Heart left ventricle (tissue), 13 donors: ENCODE measurements around the gene DTWD1.

Source experiments
- CTCF ChIP-seq, 12 donors: fragments of 200-600 bp; sonication (generic) in 4 of 12; IDR thresholded peaks; one replicate each; pipeline versions ENCODE4 v1.5.0 to v1.8.0; 2018 to 2022; ENCODE audit warnings: antibody characterized with exemption in 12 of 12, mild to moderate bottlenecking in 5 of 12
- POLR2A ChIP-seq, 2 donors: fragments of 450-650 bp; IDR thresholded peaks; one replicate each; pipeline ENCODE4 v1.6.1; 2017; ENCODE audit warnings: antibody characterized with exemption in 2 of 2, mild to moderate bottlenecking in 2 of 2, moderate library complexity in 2 of 2
- donor health status: ischemic (EF 13 %, LVEDD 7.1; RV severe dilation, severe dysfunction).
- donor health status: DM: no; HTN: yes; CAD: no.
- donor health status: DM: no; HTN: no; CAD: no.
- donor health status: ischemic (EF 25% LVEDD 6.9; RV normal size, moderate dysfunction).
- donor health status: ischemic (EF 25% LVEDD 5.7; RV mildly dilated, moderate dysfunction).
- donor health status: ischemic (EF 35%, LVEDD 5.7; RV mildly dilated, moderate dysfunction).
- donor health status: nonischemic (EF 11% LVEDD 7.7; RV severe dilation, severe dysfunction).
- donor health status: DM: yes; HTN: yes; CAD: no.
- donor health status: PGD.
- donor health status: ischemic (EF 29% LVEDD 5.4; RV normal size, mild dysfunction).
- donor health status: nonischemic (EF 23%, LVEDD 6.1; RV moderate dilation, normal function).

- TF ChIP-seq CTCF (IDR thresholded peaks at IDR 0.05) (no peak), POLR2A (IDR thresholded peaks at IDR 0.05) (no peak)
Measured at GRCh38 chr15:49692514-49693090, 71.8 kb downstream of the DTWD1 start.
